NCI-H2081 treated with DMSO at 0.1 percent for 48 hours (cell line): ENCODE measurements around the gene ADM2.
"Not testable (repeated sequence)": the region's sequence is repeated elsewhere in the genome, so short reads cannot be mapped to it uniquely, and the experiment has no call there.

Experiments
- DNase-seq: peaks from one replicate; lab custom pipeline; 2025; lab: John Stamatoyannopoulos, UW

Gene ADM2

GRCh38 chr22:50506611-50507420 lies 25.5 kb downstream of the ADM2 start:
- DNase-seq, result peak; percentile 45

GRCh38 chr22:50507421-50507990 lies 26.2 kb downstream of the ADM2 start, which contains the start of gene LMF2:
TSS of gene LMF2 (minus strand) at chr22:50507702. CDS start at chr22:50507675, 27 bp downstream.
- no peak for DNase-seq

- peak; percentile 36 for DNase-seq
These were observed 26.9 kb downstream of the ADM2 start, which contains the start of gene NCAPH2 for GRCh38 chr22:50507991-50508884. TSS of gene NCAPH2 (plus strand) at chr22:50508224. CDS start at chr22:50508338, 114 bp downstream.

- no peak for DNase-seq
These were observed 27.6 kb downstream of the ADM2 start for GRCh38 chr22:50508897-50509296.

- no peak for DNase-seq
These were observed 31.8 kb downstream of the ADM2 start for GRCh38 chr22:50513175-50513574.

GRCh38 chr22:50516068-50516467 lies 34.7 kb downstream of the ADM2 start:
- DNase-seq, result no peak

- DNase-seq, result no peak
These were observed 35.5 kb downstream of the ADM2 start for GRCh38 chr22:50516891-50517290.

GRCh38 chr22:50517495-50518260 lies 36.3 kb downstream of the ADM2 start:
- no peak for DNase-seq

GRCh38 chr22:50518606-50519005 lies 37.3 kb downstream of the ADM2 start:
- DNase-seq, result no peak

GRCh38 chr22:50519151-50519550 lies 37.8 kb downstream of the ADM2 start:
- DNase-seq, result no peak

- not testable (repeated sequence) for DNase-seq
These were observed 38.8 kb downstream of the ADM2 start for GRCh38 chr22:50520184-50520583.

GRCh38 chr22:50520826-50521453 lies 39.6 kb downstream of the ADM2 start:
- no peak for DNase-seq

- no peak for DNase-seq
These were observed 40.4 kb downstream of the ADM2 start for GRCh38 chr22:50521710-50522109.

- no peak for DNase-seq
These were observed 41.0 kb downstream of the ADM2 start for GRCh38 chr22:50522208-50522805.

- no peak for DNase-seq
These were observed 41.6 kb downstream of the ADM2 start for GRCh38 chr22:50522806-50523438.

GRCh38 chr22:50523458-50523805 lies 42.1 kb downstream of the ADM2 start:
- no peak for DNase-seq

GRCh38 chr22:50523806-50524675 lies 42.7 kb downstream of the ADM2 start:
- no peak for DNase-seq

- DNase-seq, result no peak
These were observed 43.3 kb downstream of the ADM2 start for GRCh38 chr22:50524676-50525103.
